SHP77 (cell line): ENCODE results near the gene ZMPSTE24.
A peak's percentile ranks its signal among the peaks of the same experiment; 100 is the strongest.
"Not testable (repeated sequence)": the region's sequence is repeated elsewhere in the genome, so short reads cannot be mapped to it uniquely, and the experiment has no call there.

Experiments
- DNase-seq, 2 experiments: peaks; one replicate each; lab custom pipeline; 2025; lab: John Stamatoyannopoulos, UW

The ZMPSTE24 gene

DNA sequence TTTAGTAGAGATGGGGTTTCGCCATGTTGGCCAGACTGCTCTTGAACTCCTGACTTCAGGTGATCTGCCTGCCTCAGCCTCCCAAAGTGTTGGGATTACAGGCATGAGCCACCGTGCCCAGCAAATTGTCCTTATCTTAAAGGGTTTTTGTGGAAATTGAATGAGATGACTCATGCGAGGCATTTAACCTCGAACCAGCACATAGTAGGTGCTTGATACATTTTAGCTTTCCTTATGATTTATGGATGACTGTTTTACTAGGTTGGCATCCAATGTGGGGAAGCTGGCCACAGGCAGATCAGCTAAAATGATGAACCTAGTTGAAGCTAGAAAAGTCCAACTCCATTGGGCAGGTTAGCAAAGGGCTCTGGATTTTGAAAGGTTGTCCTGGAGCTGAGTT lies 60.4 kb downstream of the ZMPSTE24 start:
- no peak for DNase-seq

DNA sequence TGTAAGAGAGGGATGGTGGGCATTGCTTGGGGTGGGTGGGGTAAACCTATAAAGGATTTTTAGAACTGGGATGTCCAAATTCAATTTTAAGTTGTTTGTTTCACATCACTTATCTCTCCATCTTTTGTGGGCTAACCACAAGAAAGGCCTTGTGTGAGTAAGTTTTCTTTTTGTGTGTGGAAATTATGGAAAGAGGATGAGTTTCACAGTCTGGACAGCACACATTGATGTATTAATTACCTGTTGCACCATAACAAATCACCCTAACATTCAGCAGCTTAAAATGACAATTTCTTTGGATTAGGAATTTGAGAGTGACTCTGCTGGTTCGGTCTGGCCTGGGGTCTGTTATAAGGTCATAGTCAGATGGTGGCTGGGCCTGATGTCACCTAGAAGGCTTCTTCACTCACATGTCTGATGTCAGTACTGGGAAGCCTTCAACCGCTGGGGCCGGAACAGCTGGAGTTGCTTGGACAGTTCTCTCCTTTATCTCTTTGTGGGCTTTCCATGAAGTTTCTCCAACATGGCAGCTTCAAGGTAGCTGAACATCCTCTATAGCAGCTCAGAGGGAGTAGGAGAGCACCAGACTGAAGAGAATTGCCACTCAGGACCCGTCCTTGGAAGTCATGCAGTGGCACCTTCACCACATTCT lies 61.1 kb downstream of the ZMPSTE24 start:
- no peak for DNase-seq

DNA sequence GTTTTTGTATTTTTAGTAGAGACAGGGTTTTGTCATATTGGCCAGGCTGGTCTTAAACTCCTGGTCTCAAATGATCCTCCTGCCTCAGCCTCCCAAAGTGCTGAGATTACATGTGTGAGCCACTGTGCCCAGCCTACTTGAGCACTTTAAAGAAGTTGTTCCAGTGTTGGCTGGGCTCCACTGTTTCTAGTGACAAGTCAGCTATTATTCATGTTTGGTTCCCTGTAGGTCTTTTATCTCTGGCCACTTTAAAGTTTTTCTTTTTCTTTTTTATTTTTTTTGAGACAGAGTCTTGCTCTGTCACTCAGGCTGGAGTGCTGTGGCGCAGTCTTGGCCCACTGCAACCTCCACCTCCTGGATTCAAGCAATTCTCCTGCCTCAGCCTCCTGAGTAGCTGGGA lies 73.4 kb downstream of the ZMPSTE24 start:
- DNase-seq, result not testable (repeated sequence)

DNA sequence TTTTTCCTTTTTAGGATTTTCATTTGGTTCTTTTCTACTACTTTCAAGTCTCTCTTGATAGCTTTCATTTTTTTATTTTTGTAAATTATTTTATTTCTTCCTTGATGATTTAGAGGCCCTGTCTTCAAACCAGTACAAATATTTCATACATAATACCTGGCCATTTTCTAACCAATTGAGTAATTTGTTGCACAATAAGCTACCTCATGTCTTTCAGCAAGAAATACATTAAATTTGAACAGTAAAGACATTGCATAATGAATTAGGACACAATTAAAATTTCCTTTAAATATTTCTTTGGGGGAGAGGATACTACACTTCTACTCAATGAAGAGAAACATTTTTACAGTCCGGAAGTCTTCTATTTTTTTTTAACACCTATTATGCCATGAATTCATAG lies 74.7 kb downstream of the ZMPSTE24 start:
- no peak for DNase-seq

DNA sequence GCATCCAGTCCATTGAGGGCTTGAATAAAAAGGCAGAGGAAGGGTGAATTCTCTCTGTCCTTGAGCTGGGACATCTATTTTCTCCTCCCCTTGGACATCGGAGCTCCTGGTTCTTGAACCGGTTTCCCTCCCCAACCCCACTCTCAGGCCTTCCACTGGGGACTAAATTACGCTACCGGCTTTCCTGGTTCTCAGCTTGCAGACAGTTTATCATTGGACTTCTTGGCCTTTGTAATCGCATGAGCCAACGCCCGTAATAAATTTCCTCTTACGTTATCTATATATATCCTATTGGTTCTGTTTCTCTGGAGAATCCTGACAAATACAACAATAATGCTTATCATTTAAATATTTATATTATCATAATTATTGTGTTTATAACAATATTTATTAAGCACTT lies 79.4 kb downstream of the ZMPSTE24 start:
- DNase-seq, result no peak

DNA sequence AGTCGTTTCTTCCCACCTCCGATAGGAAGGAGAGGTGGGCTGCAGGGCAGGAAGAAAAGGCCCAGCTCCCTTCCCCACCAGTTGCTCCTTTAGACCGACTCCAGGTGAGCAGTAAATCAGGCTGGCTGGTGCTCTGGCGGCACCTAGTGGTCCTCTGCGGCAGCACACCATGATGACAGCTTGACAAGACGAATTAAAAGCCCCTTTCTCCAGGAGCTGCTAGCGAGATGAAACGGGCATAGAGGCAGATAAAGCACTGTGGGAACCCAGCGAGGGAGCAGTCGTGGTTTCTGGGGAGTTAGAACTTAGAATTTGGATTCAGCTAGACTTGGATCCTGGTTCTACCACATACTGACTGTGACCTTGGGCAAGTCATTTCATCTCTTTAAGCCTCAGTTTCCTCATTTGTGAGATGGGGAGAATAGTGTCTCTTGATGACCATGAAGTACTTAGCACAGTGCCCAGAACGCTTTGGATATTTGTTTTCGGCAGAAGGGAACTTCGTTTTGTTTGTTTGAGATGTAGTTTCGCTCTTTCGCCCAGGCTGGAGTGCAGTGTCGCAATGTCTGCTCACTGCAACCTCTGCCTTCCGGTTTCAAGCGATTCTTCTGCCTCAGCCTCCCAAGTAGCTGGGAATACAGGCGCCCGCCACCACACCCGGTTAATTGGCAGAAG lies 80.8 kb downstream of the ZMPSTE24 start:
- peak; percentile 67 to 69 for DNase-seq

DNA sequence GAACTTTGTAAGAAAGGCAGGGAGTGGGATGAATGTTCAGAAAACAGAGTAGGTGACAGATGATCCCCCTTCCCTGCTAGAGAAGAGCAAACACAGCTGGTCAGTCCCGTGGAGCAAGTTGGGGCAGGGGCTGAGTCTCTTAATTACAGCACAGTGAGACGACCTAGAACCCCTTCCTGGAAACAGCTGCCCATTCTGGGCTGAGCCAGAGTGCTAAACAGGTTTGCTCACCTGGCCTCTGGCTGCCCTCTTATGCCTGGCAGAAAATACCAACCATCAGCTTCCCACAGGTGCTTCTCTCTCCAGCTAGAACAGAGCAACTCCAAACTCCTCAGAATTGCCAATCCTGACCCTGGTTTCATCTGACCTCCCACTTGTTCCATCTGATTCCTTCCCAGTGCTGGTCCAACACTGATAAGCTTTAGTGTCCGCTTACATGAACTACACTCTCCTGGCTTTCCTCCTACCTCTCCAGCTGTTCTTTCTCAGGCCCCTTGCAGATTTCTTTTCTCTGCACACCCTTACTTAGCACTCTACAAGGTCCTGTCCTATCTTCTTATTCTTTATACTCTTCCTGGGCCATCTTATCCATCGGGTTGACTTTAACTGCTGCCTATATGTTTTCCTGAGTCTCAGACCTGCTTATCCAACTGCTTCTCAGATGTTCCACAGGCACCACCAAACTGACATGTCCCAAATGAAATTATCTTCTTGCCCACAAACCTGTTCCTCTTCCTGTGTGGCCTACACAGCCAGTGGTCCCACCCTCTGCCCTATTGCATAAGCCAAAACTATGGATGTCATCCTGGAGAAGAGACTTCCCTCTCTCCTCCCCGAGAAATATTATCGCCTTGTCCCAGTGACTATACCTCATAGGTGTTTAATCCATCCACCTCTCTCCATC lies 81.6 kb downstream of the ZMPSTE24 start:
- DNase-seq, result no peak

DNA sequence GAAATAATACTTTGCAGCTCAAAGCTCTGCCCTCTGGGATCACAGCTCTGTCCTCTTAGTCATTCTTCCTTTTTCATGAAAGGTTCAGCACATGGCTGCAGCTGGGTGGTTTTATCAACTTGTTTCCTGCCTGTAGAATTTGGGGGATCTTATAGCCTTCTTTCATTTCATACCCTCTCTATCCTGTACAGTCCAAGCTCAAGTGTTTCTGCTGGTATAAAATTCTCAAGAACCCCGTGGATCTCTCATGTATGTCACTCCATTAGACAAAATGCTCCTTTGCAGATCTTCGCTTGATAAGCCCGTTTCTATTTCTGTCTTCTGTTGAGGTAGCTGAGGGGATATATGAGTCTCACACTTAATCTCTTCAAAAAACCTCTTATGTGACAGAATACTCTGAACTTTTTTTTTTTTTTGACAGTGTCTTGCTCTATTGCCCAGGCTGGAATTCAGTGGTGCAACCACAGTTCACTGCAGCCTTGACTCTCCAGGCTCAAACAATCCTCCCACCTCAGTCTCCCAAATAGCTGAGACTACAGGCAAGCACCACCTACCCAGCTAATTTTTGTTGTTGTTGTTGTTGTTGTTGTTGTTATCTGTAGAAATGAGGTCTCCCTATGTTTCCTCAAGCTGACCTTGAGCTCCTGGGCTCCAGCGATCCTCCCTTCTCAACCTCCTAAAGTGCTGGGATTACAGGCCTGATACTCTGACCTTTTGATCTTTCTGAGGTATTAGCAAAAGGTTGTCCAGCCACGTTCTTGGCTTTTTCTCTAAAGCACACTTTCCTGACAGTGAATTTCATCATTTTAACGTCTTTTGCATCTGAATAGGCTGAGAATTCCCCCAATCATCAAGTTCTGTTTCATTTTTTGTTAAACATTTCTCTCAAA lies 83.7 kb downstream of the ZMPSTE24 start:
- no peak for DNase-seq

DNA sequence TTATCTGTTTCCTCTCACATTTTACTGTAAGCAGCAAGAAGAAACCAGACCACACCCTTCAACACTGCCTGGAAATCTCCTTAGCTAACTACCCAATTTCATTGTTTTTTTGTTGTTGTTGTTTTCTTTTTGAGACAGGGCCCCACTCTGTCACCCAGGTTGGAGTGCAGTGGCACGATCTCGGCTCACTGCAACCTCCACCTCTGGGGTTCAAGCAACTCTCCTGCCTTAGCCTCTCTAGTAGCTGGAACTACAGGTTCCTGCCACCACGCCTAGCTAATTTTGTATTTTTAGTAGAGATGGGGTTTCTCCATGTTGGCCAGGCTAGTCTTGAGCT lies 84.3 kb downstream of the ZMPSTE24 start:
- not testable (repeated sequence) for DNase-seq
